GM12878 (cell line): Measurements from ENCODE around the gene TMEM179B. TPM values are rescaled to one million over a fixed set of nuclear protein-coding genes. Genes with fewer than 3 reads are reported as not detected.

Source experiments
- CEBPB ChIP-seq, 2 experiments: fragments of 150-350 bp in 1 of 2; IDR thresholded peaks; 2 replicates each; pipeline ENCODE4 v1.6.1; 2012 to 2014; ENCODE audit warnings: low read depth in 2 of 2, low read length in 2 of 2, borderline replicate concordance in 1 of 2, inconsistent platforms in 1 of 2
- CREB1 ChIP-seq: IDR thresholded peaks from 2 replicates; pipeline ENCODE4 v1.6.1; 2012; ENCODE audit warnings: low read depth, mild to moderate bottlenecking, inconsistent platforms
- MLLT1 ChIP-seq: fragments of 450-650 bp; IDR thresholded peaks from 2 replicates; pipeline ENCODE4 v1.6.1; 2016; ENCODE audit warnings: mild to moderate bottlenecking
- MYB ChIP-seq: fragments of 150-350 bp; IDR thresholded peaks from 2 replicates; pipeline ENCODE4 v1.6.1; 2014; ENCODE audit warnings: mild to moderate bottlenecking, low read depth, low read length, borderline replicate concordance
- NBN ChIP-seq: fragments of 450-650 bp; IDR thresholded peaks from 2 replicates; pipeline ENCODE4 v1.6.1; 2016
- NRF1 ChIP-seq: conservative IDR thresholded peaks from 2 replicates; pipeline ENCODE4 v1.6.1; 2011; ENCODE audit warnings: mild to moderate bottlenecking, low read depth, low read length, improper control_type of control experiment
- PBX3 ChIP-seq: IDR thresholded peaks from 2 replicates; pipeline ENCODE4 v1.6.1; 2011; ENCODE audit warnings: mild to moderate bottlenecking, low read depth, low read length, moderate library complexity; ENCODE audit not compliant: insufficient replicate concordance
- SMARCA5 ChIP-seq: fragments of 450-650 bp; IDR thresholded peaks from 2 replicates; pipeline ENCODE4 v1.6.1; 2017; ENCODE audit warnings: mild to moderate bottlenecking
- STAT3 ChIP-seq: IDR thresholded peaks from 2 replicates; pipeline ENCODE4 v1.6.1; 2011; ENCODE audit warnings: low read depth, low read length, improper control_type of control experiment
- TCF3 ChIP-seq: IDR thresholded peaks from 2 replicates; pipeline ENCODE4 v1.6.1; 2012; ENCODE audit warnings: low read depth, mild to moderate bottlenecking, low read length, borderline replicate concordance; ENCODE audit not compliant: insufficient read depth
- polyA plus RNA-seq, 11 experiments: library from polyadenylated mRNA; depleted of rRNA in 4 of 11; unstranded in 6 of 11; stranded (reverse) in 5 of 11; fragments of >200 nt; fragmentation: Nextera tagmentation in 4 of 11; fragmentation: Illumina TruSeq in 1 of 11; extraction: Ambion mirVana in 4 of 11; extraction: Trizol in 1 of 11; gene quantifications; 1 replicate in 1 of 11; 2 replicates in 10 of 11; pipeline versions ENCODE4 v1.2.1 to v1.2.3, GENCODE V29; 2011 to 2016; ENCODE audit warnings: inconsistent platforms in 2 of 11, missing spikeins in 2 of 11, low read depth in 1 of 11
- total RNA-seq, 4 experiments: library from RNA; depleted of rRNA in 3 of 4; stranded (reverse); fragments of >200 nt in 3 of 4; fragmentation: Illumina TruSeq in 1 of 4; extraction: Trizol in 1 of 4; gene quantifications; 2 replicates each; pipeline versions ENCODE4 v1.2.1 to v1.2.3, GENCODE V29; 2013 to 2021
- TF ChIP-seq, protein P1 (sequence below): IDR thresholded peaks from 2 replicates; pipeline ENCODE4 v1.6.1; 2012; ENCODE audit warnings: improper control_type of control experiment, low read depth, low read length; ENCODE audit not compliant: insufficient replicate concordance
- TF ChIP-seq, protein P2 (sequence below): fragments of 450-650 bp; IDR thresholded peaks from 2 replicates; pipeline ENCODE4 v1.6.1; 2016; ENCODE audit warnings: mild to moderate bottlenecking, moderate library complexity, borderline replicate concordance
- TF ChIP-seq, protein P3 (sequence below): fragments of 450-650 bp; IDR thresholded peaks from 2 replicates; pipeline ENCODE4 v1.6.1; 2018; ENCODE audit warnings: borderline replicate concordance, mild to moderate bottlenecking; ENCODE audit not compliant: partially characterized antibody

The TMEM179B gene
- total and polyA plus RNA-seq, 10 of the 15 experiments (the other 5 are each of a cell fraction or from before 2014, with no cell fraction given): 21.7 to 82.4 (median 42.0) TPM

- TF ChIP-seq MLLT1: 0 out of 2 replicates have a peak, but pooled peaks have one; percentile 43
- TF ChIP-seq, protein P1, sequence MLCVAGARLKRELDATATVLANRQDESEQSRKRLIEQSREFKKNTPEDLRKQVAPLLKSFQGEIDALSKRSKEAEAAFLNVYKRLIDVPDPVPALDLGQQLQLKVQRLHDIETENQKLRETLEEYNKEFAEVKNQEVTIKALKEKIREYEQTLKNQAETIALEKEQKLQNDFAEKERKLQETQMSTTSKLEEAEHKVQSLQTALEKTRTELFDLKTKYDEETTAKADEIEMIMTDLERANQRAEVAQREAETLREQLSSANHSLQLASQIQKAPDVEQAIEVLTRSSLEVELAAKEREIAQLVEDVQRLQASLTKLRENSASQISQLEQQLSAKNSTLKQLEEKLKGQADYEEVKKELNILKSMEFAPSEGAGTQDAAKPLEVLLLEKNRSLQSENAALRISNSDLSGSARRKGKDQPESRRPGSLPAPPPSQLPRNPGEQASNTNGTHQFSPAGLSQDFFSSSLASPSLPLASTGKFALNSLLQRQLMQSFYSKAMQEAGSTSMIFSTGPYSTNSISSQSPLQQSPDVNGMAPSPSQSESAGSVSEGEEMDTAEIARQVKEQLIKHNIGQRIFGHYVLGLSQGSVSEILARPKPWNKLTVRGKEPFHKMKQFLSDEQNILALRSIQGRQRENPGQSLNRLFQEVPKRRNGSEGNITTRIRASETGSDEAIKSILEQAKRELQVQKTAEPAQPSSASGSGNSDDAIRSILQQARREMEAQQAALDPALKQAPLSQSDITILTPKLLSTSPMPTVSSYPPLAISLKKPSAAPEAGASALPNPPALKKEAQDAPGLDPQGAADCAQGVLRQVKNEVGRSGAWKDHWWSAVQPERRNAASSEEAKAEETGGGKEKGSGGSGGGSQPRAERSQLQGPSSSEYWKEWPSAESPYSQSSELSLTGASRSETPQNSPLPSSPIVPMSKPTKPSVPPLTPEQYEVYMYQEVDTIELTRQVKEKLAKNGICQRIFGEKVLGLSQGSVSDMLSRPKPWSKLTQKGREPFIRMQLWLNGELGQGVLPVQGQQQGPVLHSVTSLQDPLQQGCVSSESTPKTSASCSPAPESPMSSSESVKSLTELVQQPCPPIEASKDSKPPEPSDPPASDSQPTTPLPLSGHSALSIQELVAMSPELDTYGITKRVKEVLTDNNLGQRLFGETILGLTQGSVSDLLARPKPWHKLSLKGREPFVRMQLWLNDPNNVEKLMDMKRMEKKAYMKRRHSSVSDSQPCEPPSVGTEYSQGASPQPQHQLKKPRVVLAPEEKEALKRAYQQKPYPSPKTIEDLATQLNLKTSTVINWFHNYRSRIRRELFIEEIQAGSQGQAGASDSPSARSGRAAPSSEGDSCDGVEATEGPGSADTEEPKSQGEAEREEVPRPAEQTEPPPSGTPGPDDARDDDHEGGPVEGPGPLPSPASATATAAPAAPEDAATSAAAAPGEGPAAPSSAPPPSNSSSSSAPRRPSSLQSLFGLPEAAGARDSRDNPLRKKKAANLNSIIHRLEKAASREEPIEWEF: no peak
- peak; percentile 66 for TF ChIP-seq CREB1
- TF ChIP-seq, protein P2, sequence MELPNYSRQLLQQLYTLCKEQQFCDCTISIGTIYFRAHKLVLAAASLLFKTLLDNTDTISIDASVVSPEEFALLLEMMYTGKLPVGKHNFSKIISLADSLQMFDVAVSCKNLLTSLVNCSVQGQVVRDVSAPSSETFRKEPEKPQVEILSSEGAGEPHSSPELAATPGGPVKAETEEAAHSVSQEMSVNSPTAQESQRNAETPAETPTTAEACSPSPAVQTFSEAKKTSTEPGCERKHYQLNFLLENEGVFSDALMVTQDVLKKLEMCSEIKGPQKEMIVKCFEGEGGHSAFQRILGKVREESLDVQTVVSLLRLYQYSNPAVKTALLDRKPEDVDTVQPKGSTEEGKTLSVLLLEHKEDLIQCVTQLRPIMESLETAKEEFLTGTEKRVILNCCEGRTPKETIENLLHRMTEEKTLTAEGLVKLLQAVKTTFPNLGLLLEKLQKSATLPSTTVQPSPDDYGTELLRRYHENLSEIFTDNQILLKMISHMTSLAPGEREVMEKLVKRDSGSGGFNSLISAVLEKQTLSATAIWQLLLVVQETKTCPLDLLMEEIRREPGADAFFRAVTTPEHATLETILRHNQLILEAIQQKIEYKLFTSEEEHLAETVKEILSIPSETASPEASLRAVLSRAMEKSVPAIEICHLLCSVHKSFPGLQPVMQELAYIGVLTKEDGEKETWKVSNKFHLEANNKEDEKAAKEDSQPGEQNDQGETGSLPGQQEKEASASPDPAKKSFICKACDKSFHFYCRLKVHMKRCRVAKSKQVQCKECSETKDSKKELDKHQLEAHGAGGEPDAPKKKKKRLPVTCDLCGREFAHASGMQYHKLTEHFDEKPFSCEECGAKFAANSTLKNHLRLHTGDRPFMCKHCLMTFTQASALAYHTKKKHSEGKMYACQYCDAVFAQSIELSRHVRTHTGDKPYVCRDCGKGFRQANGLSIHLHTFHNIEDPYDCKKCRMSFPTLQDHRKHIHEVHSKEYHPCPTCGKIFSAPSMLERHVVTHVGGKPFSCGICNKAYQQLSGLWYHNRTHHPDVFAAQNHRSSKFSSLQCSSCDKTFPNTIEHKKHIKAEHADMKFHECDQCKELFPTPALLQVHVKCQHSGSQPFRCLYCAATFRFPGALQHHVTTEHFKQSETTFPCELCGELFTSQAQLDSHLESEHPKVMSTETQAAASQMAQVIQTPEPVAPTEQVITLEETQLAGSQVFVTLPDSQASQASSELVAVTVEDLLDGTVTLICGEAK: peak; percentile 94
- peak; percentile 90 for TF ChIP-seq NBN
- TF ChIP-seq PBX3: peak; percentile 95
- TF ChIP-seq SMARCA5: 0 out of 2 replicates have a peak, but pooled peaks have one; percentile 7
- TF ChIP-seq CEBPB (IDR thresholded peaks at IDR 0.05; ENCODE audit: borderline replicate concordance in 1 of 2, low read depth in 2 of 2, low read length in 2 of 2): no peak
- no peak for TF ChIP-seq MYB
- TF ChIP-seq, protein P3, sequence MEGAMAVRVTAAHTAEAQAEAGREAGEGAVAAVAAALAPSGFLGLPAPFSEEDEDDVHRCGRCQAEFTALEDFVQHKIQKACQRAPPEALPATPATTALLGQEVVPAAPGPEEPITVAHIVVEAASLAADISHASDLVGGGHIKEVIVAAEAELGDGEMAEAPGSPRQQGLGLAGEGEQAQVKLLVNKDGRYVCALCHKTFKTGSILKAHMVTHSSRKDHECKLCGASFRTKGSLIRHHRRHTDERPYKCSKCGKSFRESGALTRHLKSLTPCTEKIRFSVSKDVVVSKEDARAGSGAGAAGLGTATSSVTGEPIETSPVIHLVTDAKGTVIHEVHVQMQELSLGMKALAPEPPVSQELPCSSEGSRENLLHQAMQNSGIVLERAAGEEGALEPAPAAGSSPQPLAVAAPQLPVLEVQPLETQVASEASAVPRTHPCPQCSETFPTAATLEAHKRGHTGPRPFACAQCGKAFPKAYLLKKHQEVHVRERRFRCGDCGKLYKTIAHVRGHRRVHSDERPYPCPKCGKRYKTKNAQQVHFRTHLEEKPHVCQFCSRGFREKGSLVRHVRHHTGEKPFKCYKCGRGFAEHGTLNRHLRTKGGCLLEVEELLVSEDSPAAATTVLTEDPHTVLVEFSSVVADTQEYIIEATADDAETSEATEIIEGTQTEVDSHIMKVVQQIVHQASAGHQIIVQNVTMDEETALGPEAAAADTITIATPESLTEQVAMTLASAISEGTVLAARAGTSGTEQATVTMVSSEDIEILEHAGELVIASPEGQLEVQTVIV: peak; percentile 82
- no peak for TF ChIP-seq TCF3
- no peak for TF ChIP-seq NRF1
- no peak for TF ChIP-seq STAT3
- TF ChIP-seq, all 136 proteins: peak for 43
Observed at GRCh38 chr11:62753736-62754603, 33.2 kb upstream of the TMEM179B start, which contains the start of gene ZBTB3 (continued).
